GM21576 (cell line): ENCODE data around the gene RPL7A.
"Not testable (repeated sequence)": the region's sequence is repeated elsewhere in the genome, so short reads cannot be mapped to it uniquely, and the experiment has no call there.

ENCODE experiments used
- ATAC-seq: cut with Tn5 transposase; IDR thresholded peaks from one replicate; pipeline ENCODE4 v1.9.1; 2021; ENCODE audit warnings: mild to moderate bottlenecking, moderate library complexity; ENCODE audit not compliant: unreplicated experiment

RPL7A gene

GRCh38 chr9:133347985-133348717, at the start of gene RPL7A, which contains the start of gene MED22:
RPL7A (plus strand) TSS chr9:133348218; CDS start chr9:133348244, 26 bp downstream.
MED22 (minus strand) TSS chr9:133348131; CDS start chr9:133346662, 1,469 bp downstream.
- peak; percentile 71 for ATAC-seq

- not testable (repeated sequence) for ATAC-seq
Measured at GRCh38 chr9:133299996-133300395, 48.0 kb upstream of the RPL7A start.

DNA sequence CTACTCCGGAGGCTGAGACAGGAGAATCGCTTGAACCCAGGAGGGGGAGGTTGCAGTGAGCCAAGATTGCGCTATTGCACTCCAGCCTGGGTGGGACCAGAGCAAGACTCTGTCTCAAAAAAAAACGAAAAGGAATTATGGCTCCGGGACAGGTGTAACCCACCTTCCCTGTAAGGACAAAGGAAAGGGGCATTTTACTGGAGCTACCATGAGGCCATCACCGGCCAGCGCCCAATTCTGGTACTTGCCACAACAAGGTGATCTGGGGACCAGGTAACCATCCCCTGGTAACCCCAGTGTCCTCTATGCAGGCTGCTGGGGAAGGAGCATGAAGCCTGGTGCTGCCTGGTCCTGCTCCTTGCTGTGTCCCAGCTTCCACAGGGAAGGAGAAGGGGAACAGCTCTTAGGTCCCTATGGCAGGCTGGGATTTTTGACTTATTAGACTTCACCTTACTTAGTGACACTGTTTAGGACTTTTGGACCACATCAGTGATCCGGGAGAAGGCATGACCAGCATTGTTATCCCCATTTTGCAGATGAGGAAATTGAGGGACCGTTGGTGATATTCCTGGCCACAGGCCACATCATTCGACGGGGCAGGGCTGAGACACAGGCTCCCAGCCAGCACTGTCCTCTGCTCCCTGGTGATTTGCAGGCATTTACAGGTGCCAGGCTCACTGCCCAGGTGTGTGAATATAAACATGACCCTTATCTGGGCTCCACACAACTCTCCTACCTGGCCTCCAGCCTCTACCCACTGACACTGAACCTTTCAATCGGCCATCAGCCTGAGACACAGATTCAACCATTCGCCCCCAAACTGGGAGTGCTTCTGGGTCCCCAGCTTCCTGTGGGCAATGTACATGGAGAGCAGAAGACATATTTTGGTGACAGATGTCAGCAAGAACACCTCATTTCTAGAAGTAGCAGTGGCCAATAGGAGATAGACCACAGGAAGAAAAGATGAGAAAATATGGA, 46.5 kb upstream of the RPL7A start:
- no peak for ATAC-seq

GRCh38 chr9:133303266-133304157, 44.5 kb upstream of the RPL7A start:
- ATAC-seq, result no peak

GRCh38 chr9:133304158-133304470, 43.9 kb upstream of the RPL7A start:
- ATAC-seq, result no peak

DNA sequence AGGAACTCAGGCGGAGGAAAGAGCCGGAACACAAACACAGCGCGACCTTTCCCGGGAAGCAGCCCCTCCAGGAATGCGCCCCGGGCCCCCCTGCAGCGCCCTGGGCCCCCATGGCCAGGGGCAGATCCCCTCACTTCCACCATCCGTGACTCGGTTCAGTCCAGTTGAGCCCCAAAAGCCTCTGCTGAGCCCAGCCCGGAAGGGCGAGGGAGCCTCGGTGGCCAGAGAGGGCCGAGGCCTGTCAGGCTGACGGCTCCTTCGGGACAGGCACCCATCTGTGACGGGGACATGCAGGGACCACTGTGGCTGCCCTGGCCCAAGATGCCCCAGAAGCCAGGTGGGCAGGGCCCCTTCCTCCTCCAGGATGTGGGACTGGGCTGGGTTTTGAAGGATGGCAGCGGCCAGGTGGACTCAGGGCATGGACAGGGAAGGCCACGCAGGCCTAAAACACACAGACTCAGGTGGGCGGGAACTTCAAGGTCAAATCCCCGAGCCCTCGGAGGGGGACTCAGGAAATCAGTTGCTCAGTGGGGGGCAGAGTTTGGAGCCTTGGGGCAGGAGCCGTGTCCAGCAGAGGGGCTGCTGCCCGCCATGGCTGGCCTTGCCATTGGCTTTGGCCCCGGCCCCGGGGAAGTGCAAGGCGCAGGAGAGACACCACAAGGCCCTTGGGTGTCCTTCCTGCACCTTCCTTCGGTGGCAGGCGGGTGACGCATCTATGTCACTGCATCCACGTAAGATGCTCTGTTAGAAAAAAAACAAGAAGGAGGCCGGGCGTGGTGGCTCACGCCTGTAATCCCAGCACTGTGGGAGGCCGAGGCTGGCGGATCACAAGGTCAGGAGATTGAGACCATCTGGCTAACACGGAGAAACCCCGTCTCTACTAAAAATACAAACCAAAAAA, 43.3 kb upstream of the RPL7A start:
- no peak for ATAC-seq

- no peak for ATAC-seq
Measured at GRCh38 chr9:133305731-133306130, 42.3 kb upstream of the RPL7A start.

DNA sequence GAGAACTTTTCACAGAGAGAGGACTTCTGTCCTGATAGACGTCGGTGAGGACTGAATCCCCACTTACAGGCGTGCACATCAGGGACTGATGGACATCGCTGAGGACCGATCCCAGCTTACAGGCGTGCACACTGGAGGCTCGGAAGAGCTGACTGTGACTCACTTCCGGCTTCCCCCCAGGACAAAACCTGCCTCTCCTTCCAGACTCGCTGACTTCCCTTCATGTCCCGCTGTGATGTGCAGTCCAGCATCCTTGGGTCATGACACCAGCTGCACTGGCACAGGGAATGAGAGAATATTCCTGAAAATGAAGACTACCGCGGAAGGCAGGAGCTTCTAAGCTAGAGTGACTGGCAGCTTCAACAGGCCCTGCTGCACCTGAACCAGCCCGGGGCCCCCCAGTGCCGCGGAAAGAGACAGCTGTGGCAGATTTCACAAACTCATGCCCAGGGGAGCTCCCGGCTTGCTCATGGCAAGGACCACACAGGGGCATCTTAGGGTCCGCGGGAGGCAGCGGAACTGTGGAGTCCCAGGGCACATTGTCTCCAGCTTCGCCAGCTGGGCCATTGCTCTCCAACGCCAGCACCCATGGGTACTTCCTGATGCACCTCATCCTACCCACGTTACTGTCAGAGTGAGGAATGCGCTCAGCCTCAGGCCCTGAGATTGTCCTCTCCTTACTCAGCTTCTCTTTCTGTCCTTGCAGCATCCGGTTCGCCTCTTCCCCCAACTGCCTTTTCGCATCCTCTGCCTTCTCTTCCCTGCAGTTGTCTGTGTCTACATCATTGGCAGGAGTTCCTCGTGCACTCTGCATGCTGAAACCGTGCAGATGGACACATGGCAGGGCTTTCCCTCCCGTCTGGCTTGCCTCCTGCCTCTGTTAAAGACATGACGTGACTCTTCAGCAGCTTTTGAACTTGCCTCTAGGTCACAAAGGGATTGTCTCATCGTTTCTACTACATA, 41.5 kb upstream of the RPL7A start:
- ATAC-seq, result no peak

DNA sequence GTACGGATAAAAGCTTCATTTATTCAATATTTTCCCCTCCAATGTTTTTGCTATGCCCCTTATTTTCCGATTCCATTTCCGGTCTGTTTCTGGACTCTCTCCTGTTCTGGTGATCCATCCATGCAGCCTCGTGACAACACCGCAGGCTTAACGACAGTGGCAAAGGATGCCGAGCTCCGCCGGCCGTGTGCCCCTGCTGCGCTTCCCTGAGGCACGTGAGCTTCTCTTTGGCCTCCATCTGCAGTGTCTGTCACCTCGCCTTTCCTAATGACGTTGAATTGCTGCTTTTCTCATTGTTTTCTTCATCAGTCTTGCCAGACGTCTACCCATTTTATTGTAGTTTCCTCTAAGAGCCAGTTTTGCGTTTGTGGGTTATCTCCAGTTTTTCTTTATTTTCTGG, 40.7 kb upstream of the RPL7A start:
- no peak for ATAC-seq

- no peak for ATAC-seq
Measured at GRCh38 chr9:133309608-133310007, 38.4 kb upstream of the RPL7A start.

DNA sequence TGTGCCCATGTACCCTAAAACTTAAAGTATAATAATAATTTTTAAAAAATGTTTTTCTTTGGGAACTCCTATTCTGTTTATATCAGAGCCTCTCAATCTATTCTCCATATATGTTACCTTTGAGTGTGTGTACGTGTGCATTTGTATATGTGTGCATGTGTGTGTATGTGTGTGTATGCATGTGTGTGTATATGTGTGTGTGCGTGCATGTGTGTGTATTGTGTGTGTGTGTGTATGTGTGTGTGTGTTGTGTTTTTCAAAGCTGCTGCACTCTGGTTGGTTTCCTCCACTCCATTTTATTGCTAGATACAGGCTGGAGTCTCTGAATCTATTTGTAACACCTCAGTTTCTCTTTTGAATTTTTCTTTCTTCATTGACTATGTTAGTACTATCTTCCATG, 32.0 kb upstream of the RPL7A start:
- no peak for ATAC-seq

GRCh38 chr9:133317551-133317950, 30.5 kb upstream of the RPL7A start:
- not testable (repeated sequence) for ATAC-seq

- no peak for ATAC-seq
Measured at GRCh38 chr9:133320421-133320881, 27.6 kb upstream of the RPL7A start.

DNA sequence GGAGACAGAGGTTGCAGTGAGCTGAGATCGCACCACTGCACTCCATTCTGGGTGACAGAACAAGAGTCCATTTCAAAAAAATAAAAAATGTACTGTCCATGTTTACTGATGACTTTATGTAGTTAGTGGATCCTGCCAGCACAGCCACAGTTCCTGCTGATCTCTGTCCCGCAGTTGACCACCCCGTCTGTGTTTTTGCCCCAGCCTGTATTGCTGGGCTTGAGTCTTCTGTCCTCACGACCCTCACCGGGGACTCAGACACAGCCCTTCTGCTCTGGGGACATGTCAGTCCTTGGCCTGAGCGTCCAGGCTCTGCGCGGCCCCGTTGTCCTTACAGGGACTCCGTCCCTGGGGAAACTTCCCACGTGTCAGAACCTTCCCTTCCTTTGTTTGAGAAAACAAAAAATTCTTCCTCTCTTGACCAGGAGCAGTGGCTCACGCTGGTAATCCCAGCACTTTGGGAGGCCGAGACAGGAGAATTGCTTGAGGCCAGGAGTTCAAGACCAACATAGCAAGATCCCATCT, 26.5 kb upstream of the RPL7A start:
- ATAC-seq, result no peak

- ATAC-seq, result no peak
Measured at GRCh38 chr9:133322701-133323100, 25.3 kb upstream of the RPL7A start.

GRCh38 chr9:133323211-133323610, 24.8 kb upstream of the RPL7A start:
- no peak for ATAC-seq

- ATAC-seq, result no peak
Measured at GRCh38 chr9:133323991-133324703, 23.9 kb upstream of the RPL7A start.

DNA sequence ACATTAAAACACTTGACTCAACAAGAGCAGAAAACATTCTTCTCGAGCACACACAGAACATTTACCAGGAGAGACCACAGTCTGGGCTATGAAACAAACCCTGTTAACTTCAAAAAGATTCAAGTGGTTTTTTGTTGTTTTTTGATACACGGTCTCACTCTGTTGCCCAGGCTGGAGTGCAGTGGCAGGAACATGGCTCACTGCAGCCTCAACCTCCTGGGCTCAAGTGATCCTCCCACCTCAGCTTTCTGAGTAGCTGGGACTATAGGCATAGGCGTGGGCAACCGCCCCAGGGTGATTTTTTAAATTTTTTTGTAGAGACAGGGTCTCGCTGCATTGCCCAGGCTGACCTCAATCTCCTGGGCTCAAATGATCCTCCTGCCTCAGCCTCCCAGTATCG, 21.0 kb upstream of the RPL7A start:
- ATAC-seq, result not testable (repeated sequence)
